ENCODE results near the gene NINL.
"Not testable (repeated sequence)": the region's sequence is repeated elsewhere in the genome, so short reads cannot be mapped to it uniquely, and the experiment has no call there.

Gene NINL

DNA sequence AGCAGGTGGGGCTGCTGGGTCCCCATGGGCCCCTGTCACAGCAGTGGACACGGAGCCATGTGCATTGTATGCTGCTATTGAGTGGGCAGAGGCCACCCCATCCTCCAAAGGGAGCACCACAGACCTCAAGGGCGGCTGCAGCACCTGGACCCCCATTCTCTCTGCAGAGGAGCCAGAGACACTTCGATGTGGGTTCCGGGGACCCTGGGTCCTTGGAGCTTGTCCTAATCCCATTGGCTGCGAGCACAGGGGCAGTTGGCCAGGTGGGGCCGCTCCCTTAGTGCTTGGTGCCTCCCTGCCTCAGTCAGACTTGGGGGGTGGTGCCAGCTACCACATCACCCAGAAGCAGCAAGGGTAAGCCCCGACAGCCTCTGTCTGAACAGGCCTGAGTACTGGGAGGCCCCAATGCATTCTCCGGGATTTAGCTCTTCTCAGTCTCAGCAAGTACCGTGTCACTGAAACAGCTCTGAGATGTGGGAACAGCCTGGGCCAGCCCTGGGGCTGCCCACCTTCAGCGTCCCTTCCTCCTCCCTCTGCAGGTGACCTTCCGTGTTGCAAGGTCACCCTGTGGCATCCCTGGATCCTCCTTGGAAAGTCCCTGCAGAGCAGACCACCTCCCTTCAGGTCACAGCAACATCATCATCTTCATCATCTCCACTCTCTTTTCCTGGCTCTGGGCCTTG lies 104.0 kb downstream of the NINL start:
- no peak for DNase-seq

DNA sequence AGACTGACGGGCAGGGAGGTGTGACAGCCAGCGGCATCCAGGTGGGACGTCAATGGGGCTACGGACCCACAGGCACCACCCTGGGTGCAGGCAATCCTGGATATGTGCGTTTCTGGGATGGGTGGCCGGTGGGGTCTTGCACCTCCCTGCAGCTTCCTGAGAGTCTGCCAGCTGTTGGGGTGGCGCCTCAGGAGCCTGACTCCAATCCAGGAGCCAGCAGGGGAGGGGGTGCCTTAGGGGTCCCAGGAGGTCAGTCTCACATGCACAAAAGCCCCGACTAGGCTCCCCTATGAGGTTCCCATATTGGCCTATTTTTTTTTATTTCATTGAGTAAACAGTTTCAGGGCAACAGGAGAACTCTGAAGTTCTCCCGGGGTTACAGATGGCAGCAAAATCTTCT lies 104.5 kb downstream of the NINL start:
- DNase-seq, result no peak

DNA sequence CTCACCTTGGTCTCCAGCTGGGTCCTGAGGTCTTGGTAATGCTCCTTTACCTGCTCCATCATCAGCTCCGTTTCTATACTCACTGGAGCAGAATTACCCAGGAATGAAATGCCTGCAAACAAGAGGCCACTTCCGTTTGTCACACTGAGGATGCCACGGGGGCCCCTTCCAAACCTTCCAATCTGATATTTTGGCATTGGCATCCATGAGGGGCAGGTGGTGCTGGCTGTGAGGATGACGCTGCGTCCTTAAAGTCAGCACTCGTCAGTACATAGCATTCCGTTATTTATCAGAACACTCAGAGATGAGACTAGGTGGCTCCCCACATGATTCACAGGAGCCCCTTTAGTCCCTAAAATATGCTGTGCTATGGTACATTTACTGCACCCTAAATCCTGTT lies 105.2 kb downstream of the NINL start:
- no peak for DNase-seq

DNA sequence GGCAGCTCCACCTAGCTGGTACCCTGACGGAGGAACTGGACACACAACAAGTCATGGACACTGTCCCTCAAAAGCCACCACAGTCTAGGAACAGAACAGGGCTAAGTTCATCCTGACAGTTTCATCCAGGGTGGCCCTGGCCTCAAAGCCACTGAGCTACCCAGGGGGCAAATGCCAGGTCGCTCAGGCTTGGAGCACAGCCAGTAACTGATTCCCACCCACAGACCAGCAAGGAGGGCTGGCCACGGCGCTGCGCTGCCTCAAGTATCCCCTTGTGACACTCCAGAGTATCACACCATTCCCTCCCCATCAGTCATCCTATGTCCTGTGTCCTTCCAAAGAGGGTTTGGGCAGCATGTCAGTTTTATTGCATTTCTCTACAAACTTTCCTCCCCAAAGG lies 105.7 kb downstream of the NINL start:
- no peak for DNase-seq

DNA sequence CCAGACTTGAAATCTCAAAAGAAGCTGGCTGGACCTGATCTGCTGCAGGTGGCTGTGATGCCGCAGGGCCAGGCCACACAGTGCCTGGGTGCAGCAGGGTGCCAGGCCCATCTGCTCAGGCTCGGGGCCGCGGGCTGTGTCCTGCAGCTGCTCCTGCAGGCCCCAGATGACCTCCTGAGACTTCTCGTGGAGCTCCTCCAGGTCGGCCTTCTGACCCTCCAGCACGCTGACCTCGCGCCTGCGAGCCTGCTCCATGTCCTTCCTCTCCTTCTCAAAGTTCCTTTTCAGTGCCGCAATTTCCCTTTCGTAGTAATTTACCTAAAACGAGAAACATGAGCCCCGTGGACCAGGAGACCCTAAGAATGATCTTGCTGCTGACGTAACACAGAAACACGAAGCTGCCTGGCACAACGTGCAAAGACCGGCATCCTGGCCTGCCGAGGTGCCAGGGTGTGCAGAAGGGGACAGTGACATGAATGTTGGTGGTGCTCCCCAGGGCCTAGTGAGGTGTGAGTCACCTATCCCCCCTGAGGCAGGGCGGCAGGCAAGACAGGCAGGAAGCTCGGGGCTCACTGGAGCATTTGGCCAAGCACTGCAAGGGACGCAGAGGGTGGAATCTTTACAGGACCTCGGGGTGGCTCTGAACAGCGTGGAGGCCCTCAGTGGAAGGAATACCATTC lies 106.3 kb downstream of the NINL start:
- no peak for DNase-seq

DNA sequence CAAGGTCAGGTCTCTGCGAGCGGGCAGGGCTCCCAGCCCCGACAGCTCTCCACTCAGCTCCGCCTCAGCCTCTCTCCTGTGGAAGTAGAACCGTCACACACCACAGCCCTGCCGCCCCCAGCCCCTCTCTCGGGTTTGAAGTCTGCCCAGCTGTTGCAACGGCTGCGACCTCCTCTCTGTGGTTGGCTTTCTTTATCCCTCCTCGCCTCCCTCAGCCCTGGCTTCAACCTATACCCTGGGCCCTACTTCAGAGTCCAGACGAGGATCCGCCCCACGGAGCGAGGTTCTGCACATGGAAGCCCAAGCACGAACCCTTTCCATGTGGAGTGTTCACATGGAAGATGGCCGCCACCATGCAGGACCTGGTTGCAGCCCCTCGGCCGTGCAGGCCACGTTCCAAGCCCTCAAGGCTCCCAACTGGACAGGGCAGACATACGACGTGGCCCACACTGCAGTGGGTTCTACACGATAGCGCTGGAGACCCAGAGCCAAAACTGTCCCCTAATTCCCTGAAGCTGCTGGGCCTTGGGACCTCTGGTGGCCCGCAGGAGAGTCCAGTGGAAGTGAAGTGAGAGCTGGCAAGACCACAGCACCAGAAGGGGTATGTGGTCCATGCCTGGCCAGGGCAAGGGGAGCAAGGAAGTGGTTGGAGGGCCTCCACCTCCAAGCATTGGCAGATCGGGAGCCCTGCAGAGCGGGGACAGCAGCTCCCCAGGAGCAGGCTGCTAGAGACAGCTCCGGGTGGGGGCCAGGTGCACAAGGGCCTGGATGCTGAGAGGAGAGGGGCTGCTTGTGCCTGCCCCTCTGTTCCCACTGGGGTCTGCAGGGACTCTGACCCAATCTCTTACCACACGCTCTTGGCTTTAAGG lies 108.1 kb downstream of the NINL start:
- no peak for DNase-seq

DNA sequence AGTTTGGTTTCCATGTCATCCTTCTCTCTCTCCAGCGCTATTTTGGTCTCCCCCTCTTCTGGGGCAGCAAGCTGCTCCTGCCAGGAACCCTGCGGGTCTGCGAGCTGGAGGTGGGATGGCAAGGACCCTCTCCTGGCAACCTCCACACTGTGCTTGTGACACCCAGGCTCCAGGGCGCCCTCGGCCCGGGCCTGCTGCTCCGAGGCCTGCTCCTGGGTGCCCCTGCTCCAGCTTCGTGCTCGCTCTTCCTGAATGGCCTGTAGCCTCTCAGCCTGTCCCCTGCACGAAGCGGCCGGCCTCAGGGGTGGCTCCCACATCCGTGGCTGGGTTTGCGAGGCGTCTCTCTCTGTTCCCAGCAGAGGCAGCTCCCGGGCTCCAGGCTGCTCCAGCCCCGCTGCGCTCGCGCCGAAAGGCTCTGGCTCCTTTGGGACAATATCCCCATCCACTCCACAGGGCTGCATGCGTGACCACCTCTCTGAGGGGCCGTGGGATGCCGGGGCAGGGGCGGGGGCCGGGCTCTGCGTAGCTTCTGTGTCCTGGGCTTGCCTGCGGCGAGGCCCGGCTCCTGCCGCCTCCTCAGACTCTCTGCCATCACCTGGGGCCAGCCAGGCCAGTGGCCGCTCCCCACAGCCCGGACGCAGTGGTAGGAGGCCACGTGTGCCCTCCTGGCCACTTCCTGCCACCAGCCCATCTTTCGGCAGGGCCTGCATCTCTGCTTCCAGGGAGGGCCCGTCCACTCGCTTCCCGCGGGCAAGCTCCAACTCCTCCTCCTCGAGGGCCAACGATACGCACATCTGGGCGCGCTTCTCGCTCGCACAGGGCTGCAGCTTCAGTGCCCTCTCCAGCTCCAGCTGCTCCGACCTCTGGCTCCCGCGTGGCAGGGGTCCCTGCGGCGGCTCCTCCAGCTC lies 109.0 kb downstream of the NINL start:
- no peak for DNase-seq

DNA sequence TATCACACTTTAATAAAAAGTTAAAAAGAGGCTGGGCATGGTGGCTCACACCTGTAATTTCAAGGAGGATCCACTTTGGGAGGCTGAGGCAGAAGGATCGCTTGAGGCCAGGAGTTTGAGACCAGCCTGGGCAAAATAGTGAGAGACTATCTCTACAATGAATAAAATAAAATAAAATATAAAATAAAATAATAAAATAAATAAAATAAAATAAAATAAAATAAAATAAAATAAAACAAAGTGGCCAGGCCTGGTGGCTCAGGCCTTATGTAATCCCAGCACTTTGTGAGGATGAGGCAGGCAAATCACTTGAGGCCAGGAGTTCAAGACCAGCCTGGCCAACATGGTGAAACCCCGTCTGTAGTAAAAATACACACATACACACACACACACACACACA lies 112.0 kb downstream of the NINL start:
- not testable (repeated sequence) for DNase-seq

DNA sequence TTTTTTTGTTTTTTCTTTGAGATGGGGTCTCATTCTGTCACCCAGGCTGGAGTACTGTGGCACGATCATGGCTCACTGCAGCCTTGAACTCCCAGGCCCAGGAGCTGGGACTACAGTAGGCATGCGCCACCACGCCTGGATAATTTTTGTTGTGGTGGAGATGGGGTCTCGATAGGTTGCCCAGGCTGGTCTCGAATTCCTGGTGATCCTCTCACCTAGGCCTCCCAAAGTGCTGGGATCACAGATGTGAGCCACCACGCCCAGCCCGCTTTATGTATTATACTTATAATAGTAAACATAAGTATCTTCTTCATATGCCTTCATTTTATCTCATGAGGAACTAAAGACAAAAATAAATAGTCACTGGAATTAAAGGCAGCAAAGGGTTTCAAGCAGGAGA lies 114.3 kb downstream of the NINL start:
- no peak for DNase-seq

DNA sequence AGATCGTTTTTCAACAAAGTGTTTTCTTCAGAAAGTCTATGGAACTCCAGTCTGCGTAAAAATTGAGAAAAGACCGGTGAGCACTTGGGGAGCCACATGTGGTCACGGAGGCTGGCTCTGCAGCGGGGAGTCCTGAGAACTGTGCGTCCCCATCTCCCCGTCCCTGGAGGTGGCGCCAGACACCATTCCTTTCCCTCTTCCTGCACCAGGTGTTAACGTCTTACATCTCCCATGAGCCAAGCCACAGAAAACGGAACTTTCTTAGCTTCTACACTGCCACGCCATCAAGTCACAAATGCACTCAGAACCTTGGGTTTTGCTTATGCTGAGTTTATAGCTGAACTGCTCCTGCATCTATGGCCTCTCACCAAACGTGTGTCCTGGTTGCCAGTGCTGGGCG lies 115.3 kb downstream of the NINL start:
- peak; percentile 36 for DNase-seq

DNA sequence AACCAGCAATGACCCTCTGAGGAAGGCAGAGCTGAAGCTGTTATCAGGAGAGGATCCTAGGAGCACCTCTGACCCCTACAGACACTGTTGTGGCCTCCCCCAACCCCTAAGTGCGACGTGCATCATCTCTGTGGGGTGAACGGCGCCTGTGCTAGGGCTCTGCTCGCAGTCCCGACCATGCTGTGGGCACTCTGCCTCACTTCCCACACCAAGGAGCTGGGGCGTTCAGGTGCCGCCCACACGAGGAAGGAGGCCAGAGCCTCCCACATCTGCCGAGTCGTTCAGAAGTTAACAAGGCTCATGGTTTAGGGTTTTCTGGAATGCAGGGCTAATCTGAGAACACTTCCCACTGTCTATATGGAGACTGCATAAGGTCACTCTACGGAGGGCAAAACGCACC lies 115.8 kb downstream of the NINL start:
- no peak for DNase-seq

DNA sequence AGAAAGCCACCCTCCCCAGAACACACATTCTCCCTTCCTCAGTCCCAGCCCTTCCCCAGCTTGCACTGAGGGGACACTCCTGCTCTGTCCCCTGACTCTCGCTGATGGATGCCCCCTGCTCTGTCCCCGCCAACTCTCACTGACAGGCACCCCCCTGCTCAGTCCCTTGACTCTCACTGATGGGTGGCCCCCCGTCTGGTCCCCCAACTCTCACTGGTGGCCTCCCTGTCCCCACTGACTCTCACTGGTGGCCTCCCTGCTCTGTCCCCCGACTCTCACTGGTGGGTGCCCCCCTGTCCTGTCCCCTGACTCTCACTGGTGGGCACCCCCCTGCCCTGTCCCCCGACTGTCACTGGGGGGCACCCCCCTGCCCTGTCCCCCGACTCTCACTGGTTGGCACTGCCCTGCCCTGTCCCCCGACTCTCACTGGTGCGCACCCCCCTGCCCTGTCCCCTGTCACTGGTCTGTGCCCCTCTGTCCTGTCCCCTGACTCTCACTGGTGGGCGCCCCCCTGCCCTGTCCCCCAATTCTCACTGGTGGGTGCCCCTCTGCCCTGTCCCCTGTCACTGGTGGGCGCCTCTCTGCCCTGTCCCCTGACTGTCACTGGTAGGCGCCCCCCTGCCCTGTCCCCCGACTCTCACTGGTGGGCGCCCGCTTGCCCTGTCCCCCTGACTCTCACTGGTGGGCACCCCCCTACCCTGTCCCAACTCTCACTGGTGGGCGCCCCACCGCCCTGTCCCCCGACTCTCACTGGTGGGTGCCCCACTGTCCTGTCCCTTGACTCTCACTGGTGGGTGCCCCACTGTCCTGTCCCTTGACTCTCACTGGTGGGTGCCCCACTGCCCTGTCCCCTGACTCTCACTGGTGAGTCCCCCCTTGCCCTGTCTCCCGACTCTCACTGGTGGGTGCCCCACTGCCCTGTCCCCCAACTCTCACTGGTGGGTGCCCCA lies 116.9 kb downstream of the NINL start:
- no peak for DNase-seq

DNA sequence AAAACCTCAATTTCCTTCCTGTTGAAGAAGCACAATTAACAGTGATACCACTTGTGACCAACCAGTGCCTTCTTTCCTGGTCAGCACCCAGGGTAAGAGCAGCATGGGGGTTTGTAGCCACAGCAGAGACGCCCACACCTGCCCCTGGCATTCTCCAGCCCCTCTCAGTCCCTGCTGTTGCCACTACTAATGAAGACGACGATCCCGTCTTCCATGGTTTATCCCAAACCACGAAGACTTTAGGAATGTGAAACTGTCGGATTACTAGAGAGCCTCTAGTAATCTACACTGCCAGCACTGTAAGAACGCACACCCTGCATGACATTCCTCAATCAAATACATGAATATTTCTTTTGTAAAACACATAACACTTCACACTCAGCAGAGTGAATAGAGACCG lies 117.9 kb downstream of the NINL start:
- DNase-seq, result no peak

DNA sequence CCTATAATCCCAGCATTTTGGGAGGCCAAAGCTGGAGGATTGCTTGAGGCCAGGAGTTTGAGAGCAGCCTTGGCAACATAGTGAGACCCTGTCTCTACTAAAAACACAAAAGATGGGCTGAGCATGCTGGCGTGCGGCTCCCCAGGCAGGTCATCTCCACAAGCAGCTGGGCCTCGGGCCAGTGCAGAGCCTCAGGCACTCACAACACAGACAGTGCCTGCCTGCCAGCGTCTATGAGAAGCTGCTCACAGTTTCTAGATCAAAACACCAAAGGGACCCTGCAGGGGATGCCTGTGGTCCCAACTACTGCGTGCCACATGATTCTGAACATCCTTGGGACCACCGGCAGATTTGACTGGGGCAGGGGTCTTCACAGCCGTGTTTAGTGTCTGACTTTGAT lies 118.5 kb downstream of the NINL start:
- DNase-seq, result no peak

DNA sequence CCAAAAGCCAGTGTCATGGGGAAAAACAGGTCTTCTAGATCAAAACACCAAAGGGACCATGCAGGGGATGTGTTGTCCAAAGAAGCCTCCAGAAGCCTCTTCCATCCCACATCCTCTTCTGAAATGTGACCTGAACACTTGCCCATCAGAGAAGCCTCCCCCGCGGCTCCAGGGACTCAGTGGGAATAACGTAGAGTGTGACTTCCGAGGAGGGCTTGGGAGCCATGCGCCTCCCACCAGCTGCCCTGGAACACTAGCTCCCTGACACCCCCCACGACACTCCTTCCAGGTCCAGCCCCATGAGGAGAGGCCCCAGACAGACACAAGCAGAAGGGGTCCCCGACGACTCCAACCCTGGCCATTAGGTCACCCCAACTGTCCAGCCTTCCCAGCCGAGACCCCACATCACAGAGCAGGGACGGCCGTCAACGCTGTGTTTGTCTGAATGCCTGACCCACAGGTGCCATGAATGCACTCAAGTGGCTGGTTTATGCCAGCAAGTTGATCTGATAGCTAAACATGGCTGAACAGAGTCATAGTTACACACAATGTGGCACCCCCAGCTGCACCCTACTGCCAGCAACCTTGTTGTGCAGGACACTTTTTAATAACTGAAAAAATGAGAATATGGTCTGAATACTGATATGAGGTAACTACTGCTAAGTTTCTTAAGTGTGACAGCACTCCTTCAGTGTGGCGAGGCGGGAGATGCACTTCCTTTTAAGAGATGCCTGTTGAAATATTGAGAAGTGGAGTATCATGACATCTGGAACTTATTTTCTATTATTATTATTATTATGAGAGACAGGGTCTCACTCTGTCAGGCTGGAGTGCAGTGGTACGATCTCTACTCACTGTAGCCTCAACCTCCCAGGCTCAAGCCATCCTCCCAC lies 119.8 kb downstream of the NINL start:
- DNase-seq, result no peak

DNA sequence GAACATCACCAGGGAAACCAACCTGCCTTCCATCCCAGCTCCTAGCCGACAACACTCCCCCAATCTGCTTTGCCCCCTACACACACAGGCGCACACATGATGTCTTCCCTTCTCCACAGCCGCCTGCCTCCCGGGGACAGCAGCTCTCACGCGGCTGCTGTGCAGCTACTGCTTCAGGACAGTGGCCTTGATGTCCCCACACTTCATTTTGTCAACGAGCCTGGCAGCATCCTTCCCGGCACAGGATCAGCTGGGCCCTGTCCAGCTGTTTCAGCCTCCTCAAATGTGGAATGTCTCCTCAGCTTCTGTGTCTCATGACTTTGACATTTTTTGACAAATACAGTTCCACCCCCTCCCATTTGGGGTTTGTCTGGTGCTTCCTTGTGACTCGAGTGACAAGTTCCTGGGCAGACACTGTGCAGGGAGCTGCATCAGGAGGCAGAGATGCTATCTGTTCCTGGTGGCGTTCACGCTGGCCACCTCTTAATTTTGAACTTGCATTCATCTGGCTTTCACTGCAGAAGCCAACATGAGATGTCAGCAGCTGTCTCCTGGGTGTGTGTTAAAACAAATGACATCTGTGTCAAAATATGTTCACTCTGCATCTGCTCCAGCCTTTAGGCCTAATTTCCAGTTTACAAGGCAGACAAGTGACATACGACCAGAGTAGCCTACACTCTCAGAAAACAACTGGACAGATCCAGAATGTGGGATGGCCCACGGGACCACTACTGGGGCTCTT lies 120.7 kb downstream of the NINL start:
- no peak for DNase-seq

DNA sequence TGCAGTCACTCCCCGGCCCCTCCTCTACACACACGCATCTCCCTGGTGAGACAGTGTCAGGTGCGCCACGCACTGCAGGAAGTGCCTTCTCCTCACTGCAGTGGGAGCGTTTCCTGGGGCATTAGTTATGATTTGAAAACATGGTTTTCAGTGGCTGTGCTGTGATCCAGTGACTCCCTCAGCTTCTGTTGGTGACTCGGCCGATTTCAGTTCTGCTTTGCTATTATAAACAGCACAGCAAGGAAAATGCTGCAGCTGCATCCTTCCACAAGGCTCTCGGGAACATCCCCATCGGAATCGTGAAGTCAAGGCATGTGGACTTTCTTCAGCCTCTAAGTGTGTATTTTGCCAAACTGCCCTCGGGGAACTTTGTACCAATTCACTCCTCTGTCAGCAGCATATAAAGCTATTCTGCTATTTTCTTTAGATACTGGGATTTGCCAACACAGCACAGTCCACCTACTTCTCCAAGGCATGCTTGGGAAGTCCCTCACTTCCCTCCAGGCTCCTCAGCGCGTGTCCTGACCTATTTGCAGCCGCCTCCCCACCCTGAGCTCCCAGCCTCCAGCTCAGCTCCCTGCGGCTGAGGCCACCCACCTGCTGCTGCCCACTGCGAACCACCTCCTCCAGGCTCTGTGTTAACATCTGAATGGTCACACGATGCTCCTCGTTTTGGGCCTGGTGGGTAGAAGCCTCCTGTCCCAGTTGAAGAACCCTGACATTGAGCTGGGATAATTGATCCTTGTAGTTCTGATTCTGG lies 123.4 kb downstream of the NINL start:
- no peak for DNase-seq

DNA sequence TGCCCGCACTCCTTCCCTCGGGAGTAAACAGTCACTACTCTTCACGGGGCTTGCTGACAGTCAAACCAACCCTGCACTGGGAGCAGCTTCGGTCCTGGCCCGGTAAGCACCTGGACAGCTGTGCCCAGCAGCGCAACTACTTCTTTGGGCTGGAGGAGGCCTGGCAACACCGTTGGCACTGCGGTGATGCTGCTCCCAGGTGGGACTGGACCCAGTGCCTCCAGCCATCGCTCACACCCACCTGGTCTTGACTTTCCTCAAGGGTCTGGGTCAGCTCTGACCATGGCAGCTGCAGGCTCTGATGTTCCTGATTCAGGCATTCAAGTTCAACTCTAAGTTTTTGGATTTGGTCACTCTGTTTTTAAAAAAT lies 124.1 kb downstream of the NINL start:
- DNase-seq, result no peak

All from fibroblast of upper back skin (primary cell).